Stimulated activated CD8-positive, alpha-beta memory T cell treated with anti-CD3 and anti-CD28 coated beads, Interleukin-4, amount 100 ng/mL, for 48 hours (primary cell): ENCODE measurements around the gene PNPLA5.

Experiments used
- DNase-seq: peaks from one replicate; pipeline ENCODE4 v3.0.0-alpha.2; 2020

Gene PNPLA5

DNA sequence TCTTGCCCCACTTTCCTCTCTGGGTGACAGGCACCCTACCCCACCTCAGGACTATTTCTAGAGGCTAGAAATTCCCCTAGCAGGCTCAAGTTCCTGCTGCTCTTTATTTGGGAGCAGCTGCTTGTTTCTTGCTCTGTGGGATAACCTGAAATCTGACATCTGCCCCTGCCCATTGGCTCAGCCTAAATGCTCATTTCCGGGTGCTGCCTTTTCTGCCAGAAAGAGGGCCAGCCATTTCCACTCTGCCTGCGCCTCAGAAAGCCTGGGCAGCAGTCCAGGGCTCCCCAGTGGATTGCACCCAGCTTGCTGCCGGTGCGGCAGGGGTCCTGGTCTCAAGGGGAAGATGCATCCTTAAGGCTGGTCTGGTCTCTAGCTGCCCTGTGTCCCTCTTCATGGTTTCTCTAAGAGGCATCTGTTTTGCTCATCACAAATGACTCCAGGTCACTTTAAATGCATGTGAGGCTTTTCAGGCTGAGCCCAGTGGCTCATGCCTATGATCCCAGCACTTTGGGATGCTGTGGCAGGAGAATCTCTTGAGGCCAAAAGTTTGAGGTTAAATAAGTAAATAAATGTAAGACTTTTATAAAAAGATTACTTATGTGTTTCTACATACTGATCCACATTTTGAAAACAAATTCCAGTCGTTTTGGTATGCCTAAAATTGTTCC is 10.3 kb upstream of the PNPLA5 start:
- no peak for DNase-seq

DNA sequence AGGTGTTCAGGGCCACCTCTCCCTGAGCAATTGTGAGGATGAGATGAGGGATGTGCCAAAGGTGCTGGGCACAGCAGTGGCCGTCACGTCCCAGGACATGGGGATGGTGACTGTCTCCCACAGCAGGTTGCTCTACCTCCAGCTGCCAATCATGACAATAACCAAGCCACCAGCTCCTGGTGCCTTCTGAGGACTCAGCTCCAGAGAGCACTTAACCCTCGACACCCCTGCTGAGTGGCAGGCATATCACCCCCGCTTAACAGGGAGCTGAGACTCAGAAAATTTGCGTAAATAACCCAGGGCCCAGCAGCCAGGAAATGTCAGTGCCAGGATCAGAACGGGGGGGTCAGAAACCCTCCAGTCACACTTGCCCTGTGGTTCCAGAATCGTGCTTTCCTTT is 8.4 kb upstream of the PNPLA5 start:
- DNase-seq = no peak

DNA sequence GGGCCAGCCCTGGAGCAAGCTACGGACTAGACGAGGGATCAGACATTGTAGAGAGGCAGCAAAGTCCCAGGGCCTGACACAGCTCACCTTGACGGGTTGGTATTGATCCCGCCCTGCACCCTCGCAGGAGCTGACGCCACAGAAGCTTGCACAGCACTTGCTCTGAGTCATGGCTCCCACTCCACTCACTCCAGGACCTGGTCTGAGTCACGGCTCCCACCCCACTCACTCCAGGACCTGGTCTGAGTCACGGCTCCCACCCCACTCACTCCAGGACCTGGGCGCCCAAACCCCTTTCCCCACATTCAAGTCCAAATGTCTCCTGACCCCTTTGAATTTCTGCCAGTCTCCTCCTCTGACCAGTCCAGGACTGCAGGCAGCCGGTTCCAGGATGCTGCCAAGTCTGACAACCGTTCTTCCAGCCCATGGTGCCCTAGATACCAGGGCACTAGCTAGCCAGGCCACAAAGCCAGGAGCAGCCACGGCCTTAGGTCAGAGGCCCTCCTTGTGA is 6.0 kb upstream of the PNPLA5 start:
- peak; percentile 36 for DNase-seq

DNA sequence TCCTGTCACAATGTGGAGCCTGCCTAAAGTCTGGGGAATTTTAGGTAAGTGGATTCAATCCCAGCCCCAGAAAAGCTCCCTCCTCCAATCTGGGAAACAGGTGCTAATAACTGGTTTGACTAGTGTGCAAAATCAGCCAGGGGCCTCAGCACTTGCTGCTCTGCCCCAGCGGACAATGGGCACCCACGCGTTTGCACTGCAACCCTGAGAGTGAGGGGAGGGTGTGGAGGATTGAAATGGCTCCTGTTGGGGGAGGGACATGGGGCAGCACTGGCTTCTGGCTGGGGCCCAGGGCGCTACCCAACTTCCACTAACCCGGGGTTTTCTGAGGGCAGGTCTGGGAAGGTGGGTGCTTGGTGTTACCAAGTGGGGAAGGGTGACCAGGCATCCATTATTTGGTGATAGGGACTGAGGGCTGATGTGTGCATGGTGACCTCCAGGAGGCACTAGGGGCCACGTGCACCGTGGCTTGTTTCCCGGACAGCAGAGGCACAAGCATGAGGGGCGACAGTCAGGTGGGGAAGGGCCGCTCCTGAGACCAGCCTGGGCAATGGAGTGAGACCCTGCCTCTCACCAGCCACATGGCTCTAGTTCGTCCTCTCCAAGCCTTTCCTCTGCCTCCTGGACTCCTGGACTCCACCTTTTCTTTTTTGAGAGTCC is 4.3 kb upstream of the PNPLA5 start:
- no peak for DNase-seq

DNA sequence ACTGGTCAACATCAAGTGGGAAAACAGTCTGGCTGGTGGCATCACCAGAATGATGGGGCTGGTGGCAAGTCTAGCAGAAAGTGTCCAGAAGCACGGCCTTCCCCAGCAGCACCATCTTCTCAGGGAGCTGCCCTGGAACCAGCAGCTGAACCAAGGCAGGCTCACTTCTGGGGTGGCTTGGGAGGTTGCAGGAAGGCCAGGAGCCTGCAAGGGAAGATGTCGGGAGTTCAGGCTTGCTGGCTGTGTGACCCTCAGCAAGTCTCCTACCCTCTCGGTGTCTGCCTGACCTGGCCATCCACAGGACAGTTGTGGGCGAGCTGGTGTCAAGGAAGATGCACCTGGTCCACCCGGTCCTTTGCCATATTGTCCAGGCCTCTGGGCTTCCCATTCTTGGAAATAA is 2.3 kb upstream of the PNPLA5 start:
- DNase-seq = no peak

DNA sequence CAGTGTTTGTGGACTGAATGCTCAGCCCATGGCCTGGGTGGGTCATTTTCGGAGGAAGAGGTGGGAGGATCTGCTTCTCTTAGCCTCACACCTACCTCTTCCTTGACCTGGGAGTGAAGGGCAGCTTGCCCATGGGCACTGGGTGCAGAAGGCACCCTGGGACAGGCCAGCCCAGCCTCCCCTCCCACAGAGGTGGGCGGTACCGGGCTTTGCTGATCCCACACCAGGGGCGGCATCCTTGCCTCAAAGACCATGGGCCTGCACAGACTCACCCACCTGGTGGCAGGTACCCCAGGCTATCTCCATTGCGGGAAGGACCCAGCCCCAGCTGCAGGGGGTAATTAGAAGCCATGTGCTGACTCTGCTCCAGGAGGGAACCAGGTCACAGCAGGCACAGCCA is 1.5 kb upstream of the PNPLA5 start:
- DNase-seq = no peak

DNA sequence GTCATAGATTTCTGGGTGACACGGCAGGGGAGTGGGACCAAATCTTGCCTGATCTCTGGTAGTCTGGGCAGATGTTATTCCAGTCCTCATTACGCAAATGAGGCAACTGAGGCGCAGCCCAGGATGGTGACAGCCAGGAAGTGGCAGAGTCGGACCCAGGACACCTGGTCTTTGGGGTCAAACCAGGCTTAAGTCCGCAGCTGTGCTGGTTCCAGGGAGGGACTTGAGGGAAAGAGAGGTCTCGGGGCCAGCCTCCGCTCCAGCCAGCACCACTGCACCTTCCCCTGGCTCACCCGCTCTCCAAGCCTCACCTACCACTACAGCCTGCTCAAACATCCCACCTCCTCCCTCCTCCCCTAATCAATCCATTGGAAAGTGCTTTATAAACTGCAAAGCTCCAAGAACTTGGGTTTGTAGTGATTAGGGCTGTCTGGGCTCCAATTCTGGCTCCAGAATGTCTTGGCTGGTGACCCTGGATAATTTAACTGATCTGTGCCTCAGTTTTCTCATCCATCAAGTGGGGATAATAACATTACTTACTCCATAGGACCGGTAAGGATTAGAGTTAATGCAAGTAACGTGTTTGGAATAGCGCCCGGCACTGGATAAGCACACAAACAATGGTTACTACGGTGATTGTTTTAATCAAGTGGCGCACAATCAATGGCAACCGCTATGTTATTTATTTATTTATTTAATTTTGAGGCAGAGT is 526 bp upstream of the PNPLA5 start:
- no peak for DNase-seq

DNA sequence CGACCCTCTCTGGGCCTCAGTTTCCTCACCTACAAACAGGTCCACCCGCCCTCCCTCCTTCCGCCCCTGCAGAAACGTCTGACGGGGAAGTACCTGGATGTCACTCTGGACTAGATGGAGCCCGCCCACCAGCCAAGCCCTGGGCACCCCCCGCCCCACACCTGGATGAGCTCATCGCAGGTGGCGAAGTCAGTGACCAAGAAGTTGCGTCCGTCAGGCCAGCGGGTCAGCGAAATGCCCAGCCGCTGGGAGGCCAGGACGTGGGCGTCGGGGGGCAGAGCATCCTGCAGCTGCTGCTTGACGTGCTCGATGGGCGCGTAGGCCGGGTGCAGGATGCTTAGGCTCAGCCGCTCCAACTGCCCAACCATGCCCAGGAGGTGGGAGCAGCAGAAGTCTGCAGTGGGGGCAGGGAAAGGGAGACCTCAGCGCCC is 897 bp downstream of the PNPLA5 start:
- DNase-seq = no peak

DNA sequence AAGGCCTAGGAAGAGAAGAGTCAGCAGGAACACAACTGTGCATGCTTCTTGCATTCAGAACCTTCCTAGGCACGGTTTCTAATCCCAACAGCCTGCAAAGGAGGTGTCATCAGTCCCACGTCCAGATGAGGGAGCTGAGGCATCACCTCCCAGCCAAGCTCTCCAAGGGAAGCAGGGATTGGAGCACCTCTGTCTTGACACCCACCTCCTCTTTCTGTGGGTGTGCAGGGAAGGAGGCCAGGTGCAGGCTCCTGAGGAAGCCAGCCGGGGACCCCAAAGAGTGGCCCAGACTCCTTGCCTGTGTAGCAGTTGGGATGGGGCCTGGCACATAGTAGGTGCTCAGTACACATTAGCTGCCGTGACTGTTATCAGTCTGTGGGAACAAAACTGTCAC is 2.0 kb downstream of the PNPLA5 start:
- no peak for DNase-seq

DNA sequence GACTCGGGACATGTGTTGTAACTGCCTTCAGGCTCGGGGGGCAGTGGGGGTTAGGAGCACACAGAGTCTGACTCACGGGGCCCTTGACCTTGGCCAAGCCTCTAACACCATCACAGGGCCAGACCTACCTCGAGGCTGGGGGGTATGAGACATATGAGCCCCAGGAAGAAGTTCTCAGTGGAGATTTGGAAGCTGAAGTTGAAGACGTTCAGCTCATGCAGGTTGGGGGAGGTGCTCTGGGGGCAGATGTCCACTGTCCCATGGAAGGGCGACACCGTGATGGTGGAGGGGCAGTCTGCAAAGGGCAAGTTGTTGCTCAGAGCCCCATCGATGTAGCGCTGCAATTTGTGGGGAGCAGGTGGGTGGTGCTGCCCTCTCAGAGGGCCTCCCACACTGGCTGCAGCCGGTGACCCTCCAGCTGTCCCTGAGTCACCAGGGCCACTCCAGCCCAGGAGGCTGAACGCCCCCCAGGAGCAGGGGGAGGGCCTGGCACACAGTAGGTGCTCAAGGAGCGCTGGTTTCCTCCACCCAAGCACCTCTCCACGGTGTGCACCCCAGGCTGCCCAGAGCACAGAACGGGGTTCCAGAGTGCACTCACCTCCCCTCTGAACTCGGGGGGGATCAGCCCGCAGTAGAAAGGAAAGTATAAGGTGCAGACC is 2.5 kb downstream of the PNPLA5 start:
- no peak for DNase-seq

DNA sequence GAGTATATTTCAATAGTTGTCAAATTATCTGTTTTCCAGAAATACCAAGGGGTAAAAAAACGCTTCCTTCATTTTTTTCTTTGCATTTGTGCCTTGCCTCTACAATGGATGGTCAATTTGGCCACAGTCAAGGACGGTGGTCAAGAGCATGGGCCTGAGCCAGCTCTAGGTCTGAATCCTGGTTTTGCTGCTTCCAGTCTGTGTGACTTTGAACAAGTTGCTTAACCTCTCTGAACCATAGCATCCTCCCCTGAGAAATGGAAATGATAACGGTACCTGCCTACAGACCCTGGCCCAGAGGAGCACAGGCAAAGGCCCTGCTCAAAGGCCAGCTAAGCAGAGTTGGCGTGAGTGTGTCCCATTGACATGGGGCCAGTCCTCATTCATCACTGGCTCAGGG is 3.1 kb downstream of the PNPLA5 start:
- DNase-seq = no peak

DNA sequence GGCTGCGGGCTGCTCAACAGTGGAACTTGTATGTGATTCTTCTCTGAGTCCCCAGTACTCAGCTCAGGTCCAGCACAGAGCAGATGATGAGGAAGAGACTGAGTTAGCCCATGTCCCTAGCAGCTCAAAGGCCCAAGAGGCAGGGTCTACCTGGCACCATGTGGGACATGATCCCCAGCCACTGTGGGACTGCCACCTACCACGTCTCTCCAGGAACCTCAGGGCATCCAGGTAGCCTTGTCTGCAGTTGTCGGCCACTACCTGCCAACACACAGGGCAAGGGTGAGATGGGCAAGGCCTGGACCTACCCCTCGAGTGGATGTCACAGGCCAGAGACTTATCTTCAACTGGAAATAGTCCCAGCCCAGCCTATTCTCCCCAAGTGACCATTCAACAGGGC is 4.4 kb downstream of the PNPLA5 start:
- DNase-seq = no peak

DNA sequence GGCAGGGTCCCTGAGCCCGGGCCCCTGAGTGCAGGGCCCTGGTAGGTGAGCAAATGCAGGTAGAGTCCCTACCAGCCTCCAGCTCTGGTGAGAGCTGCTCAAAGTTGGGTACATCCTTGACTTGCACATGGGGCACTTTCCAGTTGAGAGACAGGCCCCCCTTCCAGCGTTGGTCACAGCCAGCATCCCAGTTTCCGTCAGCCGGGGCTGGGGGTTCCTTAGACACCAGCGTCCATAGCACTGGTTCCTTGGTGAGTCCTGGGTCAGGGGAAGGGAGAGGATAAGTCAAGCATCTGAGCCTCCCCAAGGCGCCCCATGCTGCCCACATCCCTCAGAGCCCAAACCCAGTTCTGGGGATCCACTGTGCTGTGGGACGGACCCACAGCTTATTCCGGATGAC is 5.6 kb downstream of the PNPLA5 start:
- DNase-seq = no peak

DNA sequence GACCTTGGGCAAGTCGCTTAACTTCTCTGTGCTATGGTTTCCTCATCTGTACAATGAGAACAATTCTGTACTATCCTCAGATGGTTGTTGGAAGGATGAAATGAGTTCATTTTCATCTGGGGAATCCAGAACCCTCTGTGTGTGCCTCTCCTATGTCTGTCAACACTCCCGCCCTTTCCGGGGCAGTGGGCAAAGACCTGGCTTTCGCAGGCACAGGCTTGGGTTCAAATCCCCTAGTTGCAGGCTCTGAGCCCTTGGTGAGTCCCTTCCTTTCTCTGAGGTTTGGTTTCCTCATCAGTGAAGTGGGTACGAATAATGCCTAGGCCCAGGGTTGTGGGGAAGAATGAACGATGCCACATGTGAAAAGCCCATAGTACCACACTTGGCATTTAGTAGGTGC is 6.0 kb downstream of the PNPLA5 start:
- no peak for DNase-seq

DNA sequence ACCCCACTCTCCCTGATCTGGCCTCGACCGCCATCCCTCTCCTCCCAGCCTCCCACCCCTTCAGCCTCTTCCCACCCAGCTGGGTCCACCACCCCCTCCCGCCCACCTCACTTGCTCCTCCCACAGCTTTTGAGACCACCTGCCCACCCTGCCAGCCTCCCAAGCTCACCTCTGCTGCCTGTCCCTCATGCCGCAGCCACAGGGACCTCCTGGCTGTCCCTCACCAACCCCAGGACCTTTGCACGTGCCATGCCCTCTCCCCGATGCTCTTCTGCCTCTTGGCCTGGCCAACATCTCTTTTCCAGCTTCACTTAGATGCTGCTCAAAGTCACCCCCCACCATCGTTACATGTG is 6.5 kb downstream of the PNPLA5 start:
- DNase-seq = no peak

DNA sequence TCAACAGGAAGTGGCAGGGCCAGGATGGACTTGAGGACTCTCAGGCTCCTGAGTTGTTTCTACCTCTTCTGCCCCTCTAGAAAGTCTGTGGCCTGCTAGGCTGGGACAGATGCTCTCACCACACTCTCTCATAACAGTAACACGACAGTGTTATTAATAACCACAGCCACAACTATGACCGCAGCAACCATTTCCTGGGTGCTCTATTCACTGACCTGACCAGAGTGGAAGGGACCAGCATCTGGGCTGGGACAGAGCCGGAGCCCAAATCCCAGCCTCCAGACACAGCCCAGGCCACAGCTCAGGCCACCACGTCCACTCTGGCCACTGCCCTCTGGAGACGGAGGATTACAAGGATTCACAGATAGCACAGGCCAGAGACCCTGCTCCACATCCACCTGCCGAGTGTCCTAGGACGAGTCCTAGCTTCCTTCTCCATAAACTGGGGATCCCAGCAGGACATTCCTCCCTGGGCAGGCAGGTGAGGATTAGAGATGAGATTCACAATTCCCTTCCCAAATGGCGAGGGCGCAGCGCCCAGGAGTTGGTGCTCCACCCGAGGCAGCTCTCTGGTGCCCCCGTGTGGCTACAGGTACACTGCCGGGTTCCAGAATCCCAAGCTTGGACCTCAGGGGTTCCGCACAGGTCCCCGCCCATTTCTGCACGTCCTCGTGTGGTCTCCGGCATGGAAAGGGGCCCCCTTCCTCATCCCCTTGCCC is 7.1 kb downstream of the PNPLA5 start:
- peak; percentile 82 for DNase-seq

DNA sequence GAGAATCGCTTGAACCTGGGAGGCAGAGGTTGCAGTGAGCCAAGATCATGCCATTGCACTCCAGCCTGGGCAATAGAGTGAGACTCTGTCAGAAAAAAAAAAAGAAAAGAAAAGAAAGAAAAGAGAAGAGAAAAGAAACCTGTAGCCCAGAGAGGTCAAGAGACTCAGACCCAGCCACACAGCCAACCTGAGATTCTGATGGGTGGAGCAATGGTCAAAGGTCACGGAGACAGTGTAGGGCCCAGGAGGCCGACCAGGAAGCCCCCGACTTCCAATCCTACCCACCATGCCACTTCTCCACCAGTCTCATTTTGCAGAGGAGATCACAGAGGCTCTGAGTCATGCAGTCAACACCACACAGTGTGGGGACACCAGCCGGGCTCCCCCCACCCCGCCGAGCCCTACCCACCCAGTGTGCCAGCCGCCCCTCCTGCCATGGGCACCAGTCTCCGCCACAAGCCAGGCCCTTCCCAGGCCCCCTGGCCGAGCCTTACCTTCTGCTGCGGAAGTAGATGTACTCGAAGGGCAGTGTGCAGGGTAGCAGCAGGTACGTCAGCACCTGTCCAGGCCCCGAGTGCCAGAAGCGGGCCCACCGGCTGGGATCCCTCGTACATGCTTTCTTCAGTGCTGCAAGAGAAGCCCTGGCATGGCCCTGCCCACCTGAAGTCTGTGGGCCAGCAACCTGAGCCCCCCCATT is 7.9 kb downstream of the PNPLA5 start:
- DNase-seq = no peak

DNA sequence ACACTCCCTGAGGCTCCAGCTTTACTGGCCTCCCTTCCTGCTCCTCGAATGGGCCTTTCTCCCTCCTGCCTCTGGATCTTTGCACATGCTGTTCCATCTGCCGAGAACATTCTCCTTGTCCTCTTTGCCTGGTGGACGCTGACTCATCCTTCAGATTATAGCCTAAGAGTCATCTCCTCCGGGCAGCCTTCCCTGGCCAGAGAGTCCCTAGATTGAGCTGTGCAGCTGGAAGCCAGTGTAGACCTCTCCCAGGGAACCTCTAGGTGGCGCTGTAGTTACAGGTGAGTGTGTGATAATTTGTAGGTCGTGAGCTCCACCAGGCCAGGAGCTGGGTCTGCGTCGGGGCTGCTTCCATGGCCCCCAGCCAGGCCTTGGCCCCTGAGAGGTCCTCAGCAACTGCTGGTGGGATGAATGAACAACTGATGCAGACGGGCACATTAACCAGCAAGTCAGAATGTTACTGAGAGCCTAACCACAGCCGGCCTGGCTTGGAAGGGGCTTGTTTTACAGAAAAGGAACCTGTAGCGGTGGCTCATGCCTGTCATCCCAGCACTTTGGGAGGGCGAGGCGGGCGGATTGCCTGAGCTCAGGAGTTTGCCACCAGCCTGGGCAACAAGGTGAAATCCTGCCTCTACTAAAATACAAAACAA is 8.7 kb downstream of the PNPLA5 start:
- DNase-seq = peak; percentile 75

DNA sequence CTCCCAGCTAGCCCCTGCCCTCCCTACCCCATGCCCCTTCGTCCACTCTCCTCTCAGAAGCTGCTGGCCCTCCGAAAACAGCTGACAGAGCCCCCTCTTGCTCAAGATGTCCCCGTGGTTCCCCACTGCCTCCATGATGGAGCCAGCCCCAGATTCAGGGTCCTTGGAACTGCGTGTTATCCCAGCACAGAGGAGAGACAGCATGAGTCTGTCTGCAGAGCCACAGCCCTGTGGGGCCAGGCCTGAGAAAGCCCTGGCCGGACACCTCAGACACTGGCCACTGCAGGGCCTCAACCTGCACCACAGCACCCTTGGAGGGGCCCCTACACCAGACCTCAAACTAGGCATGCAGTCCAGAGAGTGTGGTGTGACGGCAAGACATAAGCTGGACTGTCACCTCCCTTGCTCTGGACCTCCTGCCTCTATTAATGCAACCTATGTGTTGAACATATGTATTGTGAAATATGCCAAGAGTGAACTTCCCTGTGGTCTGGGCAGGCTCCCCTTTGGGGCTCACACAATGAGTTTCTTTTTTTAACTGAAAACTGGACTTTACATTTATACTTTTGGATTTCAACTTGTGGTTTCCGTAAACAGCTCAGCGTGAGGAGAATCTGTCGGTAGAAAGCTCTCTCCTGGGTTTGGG is 9.6 kb downstream of the PNPLA5 start:
- DNase-seq = no peak

DNA sequence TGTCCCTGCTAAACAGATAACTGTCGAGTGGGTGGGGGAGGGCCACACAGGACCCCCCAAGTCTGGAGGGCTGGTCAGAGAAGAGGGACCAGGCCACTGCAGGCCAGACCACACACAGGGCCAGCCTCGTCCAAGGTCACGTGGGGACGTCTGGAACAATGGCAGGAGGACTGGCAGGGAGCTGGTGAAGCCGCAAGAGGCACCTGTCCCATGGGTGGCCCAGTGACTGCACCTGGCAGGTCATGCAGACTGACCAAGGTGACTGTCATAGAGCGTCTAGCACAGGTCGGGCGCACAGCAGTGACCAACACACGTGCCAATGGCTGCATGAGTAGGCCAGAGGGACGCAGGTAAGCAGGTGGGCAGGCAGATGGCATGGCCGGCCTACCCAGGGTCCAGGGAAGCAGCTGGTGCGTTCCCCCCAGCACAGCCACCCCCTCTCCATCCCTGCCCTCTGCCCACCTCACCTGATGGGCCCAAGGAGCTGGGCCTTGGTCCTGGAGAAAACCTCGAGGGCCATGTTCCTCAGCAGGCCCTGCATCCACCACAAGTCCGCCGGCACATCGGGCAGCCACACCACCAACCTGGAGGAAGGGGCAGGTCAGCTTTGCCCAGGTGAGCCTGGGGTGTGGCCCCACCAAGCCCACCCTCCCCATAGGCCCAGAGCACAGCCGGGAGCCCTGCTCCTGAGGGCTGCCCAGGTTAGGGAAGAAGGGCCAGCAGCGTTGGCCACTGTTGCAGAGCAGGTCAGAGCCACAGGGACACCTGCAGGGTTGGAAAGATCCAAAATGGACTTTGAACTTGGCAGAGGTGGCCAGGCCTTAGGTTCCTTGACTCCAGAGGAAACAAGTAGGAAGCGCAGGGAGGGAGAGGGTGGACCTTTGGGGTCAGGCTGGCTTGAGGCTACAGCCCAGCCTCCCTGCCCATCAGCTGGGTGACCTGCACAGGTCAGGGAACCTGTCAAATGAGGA is 10.4 kb downstream of the PNPLA5 start:
- no peak for DNase-seq
